NCI-H146 treated with DMSO at 0.1 percent for 48 hours (cell line): ENCODE data around the gene RFXANK.
"Not testable (repeated sequence)": the region's sequence is repeated elsewhere in the genome, so short reads cannot be mapped to it uniquely, and the experiment has no call there.

ENCODE experiments used
- DNase-seq: peaks from one replicate; lab custom pipeline; 2025; ENCODE audit not compliant: unreplicated experiment; lab: John Stamatoyannopoulos, UW

Gene RFXANK

GRCh38 chr19:19169236-19170052 is 22.6 kb upstream of the RFXANK start:
- DNase-seq = no peak

GRCh38 chr19:19170053-19170872 is 21.8 kb upstream of the RFXANK start, which contains the start of gene MEF2B:
Gene MEF2B, minus strand, starts transcription at chr19:19170263. Its CDS starts 19,528 bp downstream, at chr19:19150735.
- peak; percentile 80 for DNase-seq

GRCh38 chr19:19170873-19171672 is 21.0 kb upstream of the RFXANK start:
- no peak for DNase-seq

- no peak for DNase-seq
These were observed 20.1 kb upstream of the RFXANK start for GRCh38 chr19:19171821-19172532.

- not testable (repeated sequence) for DNase-seq
These were observed 18.8 kb upstream of the RFXANK start for GRCh38 chr19:19173243-19173642.

GRCh38 chr19:19176950-19177349 is 15.1 kb upstream of the RFXANK start:
- no peak for DNase-seq

GRCh38 chr19:19179548-19180441 is 12.3 kb upstream of the RFXANK start:
- DNase-seq = no peak

GRCh38 chr19:19181488-19181998 is 10.5 kb upstream of the RFXANK start:
- DNase-seq = no peak

- DNase-seq = peak; percentile 30
These were observed 6.0 kb upstream of the RFXANK start for GRCh38 chr19:19185853-19186740.

GRCh38 chr19:19186742-19187141 is 5.3 kb upstream of the RFXANK start:
- no peak for DNase-seq

- no peak for DNase-seq
These were observed 335 bp upstream of the RFXANK start for GRCh38 chr19:19191768-19192077.

- DNase-seq = no peak
These were observed 909 bp downstream of the RFXANK start for GRCh38 chr19:19192910-19193423.

GRCh38 chr19:19193926-19194325 is 1.9 kb downstream of the RFXANK start:
- no peak for DNase-seq

- no peak for DNase-seq
These were observed 9.9 kb downstream of the RFXANK start for GRCh38 chr19:19201697-19202630.

GRCh38 chr19:19202707-19203011 is 10.6 kb downstream of the RFXANK start:
- DNase-seq = no peak

- peak; percentile 83 for DNase-seq
These were observed 11.2 kb downstream of the RFXANK start, which contains the start of gene NR2C2AP for GRCh38 chr19:19203012-19203856. Gene NR2C2AP, minus strand, starts transcription at chr19:19203414. Its CDS starts 354 bp downstream, at chr19:19203060.
